Sigmoid colon (tissue), 4 donors: ENCODE measurements around the gene ABHD2.

ENCODE experiments used
- EP300 ChIP-seq, 4 donors: sonication (generic); formaldehyde crosslinking; IDR thresholded peaks; one replicate each; pipeline ENCODE4 v1.6.1; 2017; ENCODE audit warnings: antibody characterized with exemption in 4 of 4
- POLR2A ChIP-seq, 2 donors: fragments of 450-650 bp; IDR thresholded peaks; one replicate each; pipeline ENCODE4 v1.6.1; 2016; ENCODE audit warnings: antibody characterized with exemption in 2 of 2, mild to moderate bottlenecking in 2 of 2, moderate library complexity in 2 of 2
- POLR2AphosphoS5 ChIP-seq, 4 donors: sonication (generic); formaldehyde crosslinking; IDR thresholded peaks; one replicate each; pipeline ENCODE4 v1.6.1; 2017; ENCODE audit warnings: antibody characterized with exemption in 4 of 4
- TF ChIP-seq, protein P1 (sequence below), 4 experiments: fragments of 450-650 bp in 3 of 4; fragments of 200-600 bp in 1 of 4; IDR thresholded peaks; one replicate each; pipeline ENCODE4 v1.5.1; 2016 to 2019; ENCODE audit warnings: antibody characterized with exemption in 4 of 4, mild to moderate bottlenecking in 3 of 4, moderate library complexity in 2 of 4

DNA sequence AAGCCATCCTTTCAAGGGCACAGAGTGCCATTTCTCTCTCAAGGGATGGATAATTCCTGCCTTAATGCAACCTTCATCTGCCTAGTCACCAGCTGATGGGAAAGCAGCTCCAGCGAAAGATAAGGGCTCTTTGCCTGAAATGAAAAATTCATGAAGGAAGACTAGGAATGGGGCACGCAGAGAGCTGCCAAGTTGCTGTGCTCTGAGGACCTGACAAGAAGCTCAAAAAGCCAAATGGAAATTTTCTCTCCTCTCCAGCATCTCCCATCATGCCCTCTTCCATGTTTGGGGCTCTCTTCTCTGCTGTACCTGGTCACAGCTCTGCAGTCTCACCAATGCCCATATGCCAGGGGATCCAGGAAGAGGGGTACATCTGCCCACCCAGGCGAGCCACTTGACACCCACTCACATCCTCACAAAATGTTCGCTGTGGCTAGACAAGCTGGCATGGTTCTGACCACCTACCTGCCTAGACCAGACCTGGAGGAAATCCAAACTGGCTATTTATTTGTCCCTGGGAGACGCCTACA lies 29.3 kb upstream of the ABHD2 start:
- TF ChIP-seq, protein P1, sequence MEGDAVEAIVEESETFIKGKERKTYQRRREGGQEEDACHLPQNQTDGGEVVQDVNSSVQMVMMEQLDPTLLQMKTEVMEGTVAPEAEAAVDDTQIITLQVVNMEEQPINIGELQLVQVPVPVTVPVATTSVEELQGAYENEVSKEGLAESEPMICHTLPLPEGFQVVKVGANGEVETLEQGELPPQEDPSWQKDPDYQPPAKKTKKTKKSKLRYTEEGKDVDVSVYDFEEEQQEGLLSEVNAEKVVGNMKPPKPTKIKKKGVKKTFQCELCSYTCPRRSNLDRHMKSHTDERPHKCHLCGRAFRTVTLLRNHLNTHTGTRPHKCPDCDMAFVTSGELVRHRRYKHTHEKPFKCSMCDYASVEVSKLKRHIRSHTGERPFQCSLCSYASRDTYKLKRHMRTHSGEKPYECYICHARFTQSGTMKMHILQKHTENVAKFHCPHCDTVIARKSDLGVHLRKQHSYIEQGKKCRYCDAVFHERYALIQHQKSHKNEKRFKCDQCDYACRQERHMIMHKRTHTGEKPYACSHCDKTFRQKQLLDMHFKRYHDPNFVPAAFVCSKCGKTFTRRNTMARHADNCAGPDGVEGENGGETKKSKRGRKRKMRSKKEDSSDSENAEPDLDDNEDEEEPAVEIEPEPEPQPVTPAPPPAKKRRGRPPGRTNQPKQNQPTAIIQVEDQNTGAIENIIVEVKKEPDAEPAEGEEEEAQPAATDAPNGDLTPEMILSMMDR (IDR thresholded peaks at IDR 0.05): no peak
- TF ChIP-seq POLR2AphosphoS5 (IDR thresholded peaks at IDR 0.05) (no peak), POLR2A (IDR thresholded peaks at IDR 0.05) (no peak), EP300 (IDR thresholded peaks at IDR 0.05) (no peak)
